CD14-positive monocyte (primary cell): ENCODE results near the gene GSTA4. TPM values are rescaled to one million over a fixed set of nuclear protein-coding genes. Genes with fewer than 3 reads are reported as not detected.

Experiments used
- DNase-seq, 3 donors: peaks; one replicate each; pipeline ENCODE4 v3.0.0-alpha.2; 2011 to 2022
- H2AFZ ChIP-seq: 2 replicates; pipeline ENCODE4 v1.6.0; 2012; ENCODE audit warnings: mild to moderate bottlenecking, low read depth, low read length, inconsistent platforms; ENCODE audit not compliant: insufficient read depth, poor library complexity, severe bottlenecking
- H3K27ac ChIP-seq, 2 donors: 1 replicate in 1 of 2; 2 replicates in 1 of 2; pipeline ENCODE4 v1.5.1; 2012 to 2013; ENCODE audit warnings: low read length in 2 of 2, control low read depth in 1 of 2, inconsistent platforms in 1 of 2, low read depth in 1 of 2, mild to moderate bottlenecking in 1 of 2
- H3K27me3 ChIP-seq, 2 donors: one replicate each; pipeline versions ENCODE4 v1.6.0 to v1.6.1; 2011 to 2013; ENCODE audit warnings: low read length in 2 of 2; ENCODE audit not compliant: control insufficient read depth in 2 of 2, insufficient read depth in 2 of 2
- H3K36me3 ChIP-seq, 2 donors: replicated peaks in 1 of 2; 1 replicate in 1 of 2; 2 replicates in 1 of 2; pipeline versions ENCODE4 v1.5.1 to v1.6.1; 2012 to 2013; ENCODE audit warnings: low read length in 2 of 2, control low read depth in 1 of 2, inconsistent platforms in 1 of 2, mild to moderate bottlenecking in 1 of 2; ENCODE audit not compliant: insufficient read depth in 2 of 2, control insufficient read depth in 1 of 2
- H3K4me1 ChIP-seq, 2 donors: 1 replicate in 1 of 2; 2 replicates in 1 of 2; pipeline versions ENCODE4 v1.5.1 to v1.6.1; 2012 to 2013; ENCODE audit warnings: low read length in 2 of 2, control low read depth in 1 of 2, inconsistent platforms in 1 of 2, mild to moderate bottlenecking in 1 of 2, moderate library complexity in 1 of 2; ENCODE audit not compliant: insufficient read depth in 2 of 2, control insufficient read depth in 1 of 2
- H3K4me2 ChIP-seq: replicated peaks from 2 replicates; pipeline ENCODE3; 2012; ENCODE audit warnings: low read length, moderate library complexity, mild to moderate bottlenecking; ENCODE audit not compliant: poor library complexity, severe bottlenecking; ENCODE audit errors: extremely low read depth
- H3K4me3 ChIP-seq, 3 experiments: fragments of 200-600 bp in 1 of 3; sonication (generic) in 1 of 3; replicated peaks in 1 of 3; 1 replicate in 2 of 3; 2 replicates in 1 of 3; pipeline ENCODE4 v1.5.1; 2011 to 2013; ENCODE audit warnings: low read length in 3 of 3, mild to moderate bottlenecking in 3 of 3, control low read depth in 2 of 3, low read depth in 2 of 3, inconsistent platforms in 1 of 3, moderate library complexity in 1 of 3
- H3K79me2 ChIP-seq: 2 replicates; pipeline ENCODE4 v1.6.0; 2012; ENCODE audit warnings: mild to moderate bottlenecking, control low read depth, inconsistent platforms, low read length, moderate library complexity; ENCODE audit not compliant: insufficient read depth
- H3K9ac ChIP-seq: 2 replicates; pipeline ENCODE4 v1.6.0; 2017; ENCODE audit warnings: low read length, mild to moderate bottlenecking; ENCODE audit not compliant: insufficient read depth, poor library complexity, severe bottlenecking
- H3K9me3 ChIP-seq, 2 donors: replicated peaks in 1 of 2; 1 replicate in 1 of 2; 2 replicates in 1 of 2; pipeline versions ENCODE4 v1.5.1 to v1.6.1; 2012 to 2013; ENCODE audit warnings: low read length in 2 of 2, control low read depth in 1 of 2; ENCODE audit not compliant: control insufficient read depth in 1 of 2, insufficient read depth in 1 of 2
- H4K20me1 ChIP-seq: 2 replicates; pipeline ENCODE4 v1.6.0; 2012; ENCODE audit warnings: mild to moderate bottlenecking, low read length, control low read depth, moderate library complexity; ENCODE audit not compliant: insufficient read depth
- H3K27ac Mint-ChIP-seq, 7 donors: one replicate each; pipeline ENCODE4 v1.8.0; 2020; ENCODE audit warnings: mild to moderate bottlenecking in 7 of 7, mixed read lengths in 7 of 7, moderate library complexity in 6 of 7, inconsistent platforms in 2 of 7
- H3K27me3 Mint-ChIP-seq, 3 donors: one replicate each; pipeline ENCODE4 v1.8.0; 2021 to 2022; ENCODE audit warnings: low read depth in 3 of 3, mild to moderate bottlenecking in 3 of 3, mixed read lengths in 3 of 3, moderate library complexity in 3 of 3, inconsistent platforms in 1 of 3
- H3K36me3 Mint-ChIP-seq, 2 donors: one replicate each; pipeline ENCODE4 v1.8.0; 2020; ENCODE audit warnings: mixed read lengths in 2 of 2, inconsistent platforms in 1 of 2, mild to moderate bottlenecking in 1 of 2
- H3K4me1 Mint-ChIP-seq: one replicate; pipeline ENCODE4 v1.8.0; 2020; ENCODE audit warnings: mild to moderate bottlenecking, mixed read lengths
- H3K4me3 Mint-ChIP-seq, 2 donors: one replicate each; pipeline ENCODE4 v1.8.0; 2020; ENCODE audit warnings: mild to moderate bottlenecking in 2 of 2, mixed read lengths in 2 of 2, moderate library complexity in 1 of 2
- H3K9me3 Mint-ChIP-seq, 7 donors: one replicate each; pipeline ENCODE4 v1.8.0; 2020 to 2022; ENCODE audit warnings: mixed read lengths in 7 of 7, mild to moderate bottlenecking in 6 of 7, moderate library complexity in 6 of 7, inconsistent platforms in 2 of 7
- WGBS: methylation state at CpG from one replicate; pipeline ENCODE4 v1.1.5; 2013; ENCODE audit warnings: missing lambda C conversion rate; ENCODE audit not compliant: insufficient coverage; 5-methylcytosine and 5-hydroxymethylcytosine counted together
- intact Hi-C, 2 donors: fragments of 100-400 bp; cut with micrococcal nuclease; formaldehyde crosslinking; loops; one replicate each; pipeline versions ENCODE4 v1.15.0 to v1.15.1; 2023
- polyA plus RNA-seq, 3 donors: library from polyadenylated mRNA; depleted of rRNA in 1 of 3; unstranded in 2 of 3; stranded (reverse) in 1 of 3; fragments of 300-500 nt in 2 of 3; fragments of >200 nt in 1 of 3; fragmentation: Illumina TruSeq in 2 of 3; gene quantifications; 1 replicate in 2 of 3; 2 replicates in 1 of 3; pipeline ENCODE4 v1.2.3, GENCODE V29; 2012 to 2021
- TF ChIP-seq, protein P1 (sequence below): fragments of 200-600 bp; IDR thresholded peaks from one replicate; pipeline ENCODE4 v1.8.0; 2022; ENCODE audit warnings: antibody characterized with exemption, mild to moderate bottlenecking

GSTA4 gene
- polyA plus RNA-seq, 3 donors = 0.34 to 0.41 (median 0.36) TPM

- peaks cover 0 to 5% (median 0%) of the 10 kb centered on the region in 3 donors for H3K27me3 Mint-ChIP-seq
- H3K9me3 ChIP-seq = no peaks in the 10 kb centered on the region
- TF ChIP-seq, protein P1, sequence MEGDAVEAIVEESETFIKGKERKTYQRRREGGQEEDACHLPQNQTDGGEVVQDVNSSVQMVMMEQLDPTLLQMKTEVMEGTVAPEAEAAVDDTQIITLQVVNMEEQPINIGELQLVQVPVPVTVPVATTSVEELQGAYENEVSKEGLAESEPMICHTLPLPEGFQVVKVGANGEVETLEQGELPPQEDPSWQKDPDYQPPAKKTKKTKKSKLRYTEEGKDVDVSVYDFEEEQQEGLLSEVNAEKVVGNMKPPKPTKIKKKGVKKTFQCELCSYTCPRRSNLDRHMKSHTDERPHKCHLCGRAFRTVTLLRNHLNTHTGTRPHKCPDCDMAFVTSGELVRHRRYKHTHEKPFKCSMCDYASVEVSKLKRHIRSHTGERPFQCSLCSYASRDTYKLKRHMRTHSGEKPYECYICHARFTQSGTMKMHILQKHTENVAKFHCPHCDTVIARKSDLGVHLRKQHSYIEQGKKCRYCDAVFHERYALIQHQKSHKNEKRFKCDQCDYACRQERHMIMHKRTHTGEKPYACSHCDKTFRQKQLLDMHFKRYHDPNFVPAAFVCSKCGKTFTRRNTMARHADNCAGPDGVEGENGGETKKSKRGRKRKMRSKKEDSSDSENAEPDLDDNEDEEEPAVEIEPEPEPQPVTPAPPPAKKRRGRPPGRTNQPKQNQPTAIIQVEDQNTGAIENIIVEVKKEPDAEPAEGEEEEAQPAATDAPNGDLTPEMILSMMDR = no peak
- intact Hi-C loops = no loop called here
- H3K27me3 ChIP-seq = no peaks in the 10 kb centered on the region
- H3K4me3 ChIP-seq = no peak overlapping the region
- H3K9me3 Mint-ChIP-seq = peaks cover 0 to 1% (median 0%) of the 10 kb centered on the region in 7 donors
- DNase-seq = no peak
- no peak overlapping the region for H3K4me3 Mint-ChIP-seq
- no peak overlapping the region for H3K27ac ChIP-seq
- H3K4me2 ChIP-seq = no peak overlapping the region
- no peaks in the 10 kb centered on the region for H3K36me3 ChIP-seq
- H3K36me3 Mint-ChIP-seq = no peaks in the 10 kb centered on the region
- peaks cover 12% of the 10 kb centered on the region for H3K4me1 Mint-ChIP-seq
- H3K4me1 ChIP-seq = peaks cover 8 to 15% of the 10 kb centered on the region in 2 donors
- no peaks in the 10 kb centered on the region for H4K20me1 ChIP-seq
- H3K27ac Mint-ChIP-seq = no peak overlapping the region
- no peak overlapping the region for H3K9ac ChIP-seq
- H2AFZ ChIP-seq = no peak overlapping the region
- no peaks in the 10 kb centered on the region for H3K79me2 ChIP-seq
Measured at GRCh38 chr6:52972989-52973388, 22.1 kb downstream of the GSTA4 start.

- H4K20me1 ChIP-seq = no peaks in the 10 kb centered on the region
- TF ChIP-seq, protein P1 = no peak
- no peaks in the 10 kb centered on the region for H3K4me1 Mint-ChIP-seq
- no peak overlapping the region for H3K4me3 ChIP-seq
- H3K36me3 Mint-ChIP-seq = no peaks in the 10 kb centered on the region
- no peak overlapping the region for H3K4me2 ChIP-seq
- H3K4me3 Mint-ChIP-seq = no peak overlapping the region
- no peaks in the 10 kb centered on the region for H3K79me2 ChIP-seq
- no peaks in the 10 kb centered on the region for H3K9me3 Mint-ChIP-seq
- WGBS = 94% methylated on average over 2 of the region's 2 CpGs
- intact Hi-C loops = no loop called here
- H3K36me3 ChIP-seq = no peaks in the 10 kb centered on the region
- H3K9ac ChIP-seq = no peak overlapping the region
- H3K4me1 ChIP-seq = no peaks in the 10 kb centered on the region
- H3K27me3 ChIP-seq = no peaks in the 10 kb centered on the region
- H2AFZ ChIP-seq = no peak overlapping the region
- no peaks in the 10 kb centered on the region for H3K9me3 ChIP-seq
- H3K27ac ChIP-seq = no peak overlapping the region
- no peak for DNase-seq
- H3K27me3 Mint-ChIP-seq = peaks cover 0 to 4% (median 0%) of the 10 kb centered on the region in 3 donors
- H3K27ac Mint-ChIP-seq = no peak overlapping the region
Measured at GRCh38 chr6:52969359-52969758, 25.7 kb downstream of the GSTA4 start.
